OCI-LY7 (cell line): Measurements from ENCODE around the gene LHX3. TPM values are rescaled to one million over a fixed set of nuclear protein-coding genes. Genes with fewer than 3 reads are reported as not detected.

Experiments used
- BruUV-seq: library from RNA; stranded (reverse); fragments of 400-500 nt; replicated peaks from 2 replicates; lab custom pipeline; 2021; lab: Mats Ljungman, UMichigan
- CTCF ChIA-PET: fragments of 300-600 bp; sonication (Branson Sonifier 250); formaldehyde crosslinking; loops from one replicate; lab custom pipeline; 2022; ENCODE audit warnings: antibody characterized with exemption; ENCODE audit not compliant: unreplicated experiment; lab: Charles Lee
- POLR2A ChIA-PET: fragments of 300-600 bp; sonication (Branson Sonifier 250); formaldehyde crosslinking; loops from one replicate; lab custom pipeline; 2022; ENCODE audit warnings: antibody characterized with exemption; lab: Charles Lee
- DNase-seq: peaks from one replicate; pipeline ENCODE4 v3.0.0-alpha.2; 2015; ENCODE audit warnings: low spot score
- H2AFZ ChIP-seq: fragments of 200-600 bp; sonication (generic), shearing (Covaris generic); 2 replicates; pipeline ENCODE4 v1.6.1; 2014; ENCODE audit warnings: mild to moderate bottlenecking, antibody characterized with exemption, low read length, moderate library complexity
- H3K27ac ChIP-seq: fragments of 200-600 bp; sonication (generic); 2 replicates; pipeline ENCODE4 v1.5.1; 2014; ENCODE audit warnings: mixed run types, low read depth, mild to moderate bottlenecking, moderate library complexity, low read length, inconsistent platforms; ENCODE audit not compliant: poor library complexity, severe bottlenecking
- H3K36me3 ChIP-seq: fragments of 200-600 bp; sonication (generic); 2 replicates; pipeline ENCODE4 v1.6.1; 2014; ENCODE audit warnings: mild to moderate bottlenecking, antibody characterized with exemption, low read length, moderate library complexity, mixed read lengths; ENCODE audit not compliant: insufficient read depth
- H3K4me1 ChIP-seq: fragments of 200-600 bp; sonication (generic); 2 replicates; pipeline ENCODE4 v1.5.1; 2014; ENCODE audit warnings: mild to moderate bottlenecking, low read length; ENCODE audit not compliant: insufficient read depth, poor library complexity, severe bottlenecking
- H3K4me2 ChIP-seq: fragments of 200-600 bp; sonication (generic); 2 replicates; pipeline ENCODE4 v1.6.1; 2014; ENCODE audit warnings: mild to moderate bottlenecking, low read length
- H3K4me3 ChIP-seq: fragments of 200-600 bp; sonication (generic); 2 replicates; pipeline ENCODE4 v1.5.1; 2014; ENCODE audit warnings: mild to moderate bottlenecking, low read depth, low read length; ENCODE audit not compliant: poor library complexity, severe bottlenecking
- H3K79me2 ChIP-seq: fragments of 200-600 bp; sonication (generic); 2 replicates; pipeline ENCODE4 v1.6.1; 2016; ENCODE audit warnings: low read depth, mild to moderate bottlenecking, low read length, moderate library complexity, mixed read lengths; ENCODE audit not compliant: insufficient read depth
- H3K9me2 ChIP-seq: fragments of 200-600 bp; sonication (generic); 2 replicates; pipeline ENCODE4 v1.6.1; 2016; ENCODE audit warnings: mild to moderate bottlenecking, low read length, mixed read lengths; ENCODE audit not compliant: insufficient read depth
- H3K9me3 ChIP-seq: fragments of 200-600 bp; sonication (generic); 2 replicates; pipeline ENCODE4 v1.6.1; 2014; ENCODE audit warnings: mild to moderate bottlenecking, mixed run types, low read length, mixed read lengths
- H4K20me1 ChIP-seq: fragments of 200-600 bp; sonication (generic); 2 replicates; pipeline ENCODE4 v1.6.1; 2014; ENCODE audit warnings: mild to moderate bottlenecking, antibody characterized with exemption, low read length, moderate library complexity, mixed read lengths; ENCODE audit not compliant: insufficient read depth
- CTCF ChIP-seq: fragments of 200-600 bp; sonication (generic); conservative IDR thresholded peaks from 2 replicates; pipeline ENCODE4 v1.5.1; 2014; ENCODE audit warnings: mild to moderate bottlenecking, antibody characterized with exemption, low read length, moderate library complexity, mixed read lengths
- EZH2phosphoT487 ChIP-seq: fragments of 200-600 bp; sonication (generic); IDR thresholded peaks from 2 replicates; pipeline ENCODE4 v1.6.1; 2018; ENCODE audit warnings: low read depth, borderline replicate concordance, mild to moderate bottlenecking, mixed run types, antibody characterized with exemption, low read length, moderate library complexity, mixed read lengths
- intact Hi-C: fragments of 100-400 bp; cut with micrococcal nuclease; formaldehyde crosslinking; loops from one replicate; pipeline ENCODE4 v1.10.0; 2022; ENCODE audit not compliant: unreplicated experiment
- total RNA-seq, 2 experiments: library from RNA; depleted of rRNA in 1 of 2; stranded (reverse); fragments of >200 nt in 1 of 2; shearing (Covaris generic) in 1 of 2; gene quantifications; 2 replicates each; pipeline ENCODE4 v1.2.3, GENCODE V29; 2014 to 2022

Gene LHX3
- total RNA-seq, 2 experiments from 2014 or later = 0.15 TPM; not detected in 1

GRCh38 chr9:136153381-136154065 is 51.4 kb downstream of the LHX3 start:
- intact Hi-C loops = no loop called here
- Histone ChIP-seq H2AFZ (no peak overlapping the region), H3K36me3 (no peaks in the 10 kb centered on the region), H3K4me2 (no peak overlapping the region), H3K4me3 (no peak overlapping the region), H3K79me2 (no peaks in the 10 kb centered on the region), H4K20me1 (no peaks in the 10 kb centered on the region), H3K9me3 (no peaks in the 10 kb centered on the region), H3K27ac (no peak overlapping the region), H3K9me2 (no peaks in the 10 kb centered on the region), H3K4me1 (no peaks in the 10 kb centered on the region)
- ChIA-PET POLR2A (no interaction called here), CTCF (no interaction called here)
- TF ChIP-seq EZH2phosphoT487 = no peak
- no peak for TF ChIP-seq CTCF
- BruUV-seq = no TSS peak
- no peak for DNase-seq

GRCh38 chr9:136152931-136153330 is 52.0 kb downstream of the LHX3 start:
- no peaks in the 10 kb centered on the region for H3K36me3 ChIP-seq
- TF ChIP-seq CTCF = no peak
- no peak for TF ChIP-seq EZH2phosphoT487
- no peak overlapping the region for H2AFZ ChIP-seq
- no TSS peak for BruUV-seq
- no peak for DNase-seq
- H3K4me1 ChIP-seq = no peaks in the 10 kb centered on the region
- H3K9me2 ChIP-seq = no peaks in the 10 kb centered on the region
- no peak overlapping the region for H3K4me2 ChIP-seq
- no peak overlapping the region for H3K4me3 ChIP-seq
- ChIA-PET CTCF (interaction anchor here (0.5 to 0.6 kb wide), 3 partner anchors 13 to 605 kb away, joined by 3 read pairs; partner anchors contain the start of gene LCN8), POLR2A (no interaction called here)
- no peaks in the 10 kb centered on the region for H4K20me1 ChIP-seq
- H3K79me2 ChIP-seq = no peaks in the 10 kb centered on the region
- no peak overlapping the region for H3K27ac ChIP-seq
- intact Hi-C loops = no loop called here
- H3K9me3 ChIP-seq = no peaks in the 10 kb centered on the region

- H3K27ac ChIP-seq = no peak overlapping the region
- TF ChIP-seq EZH2phosphoT487 = no peak
- TF ChIP-seq CTCF = no peak
- no TSS peak for BruUV-seq
- CTCF ChIA-PET = interaction anchor here (0.5 to 0.6 kb wide), 3 partner anchors 12 to 605 kb away, joined by 3 read pairs; partner anchors contain the start of gene LCN8
- no peaks in the 10 kb centered on the region for H3K79me2 ChIP-seq
- no peaks in the 10 kb centered on the region for H3K36me3 ChIP-seq
- no peak overlapping the region for H2AFZ ChIP-seq
- intact Hi-C loops = no loop called here
- H4K20me1 ChIP-seq = no peaks in the 10 kb centered on the region
- no peak for DNase-seq
- POLR2A ChIA-PET = no interaction called here
- no peaks in the 10 kb centered on the region for H3K4me1 ChIP-seq
- no peaks in the 10 kb centered on the region for H3K9me2 ChIP-seq
- H3K9me3 ChIP-seq = no peaks in the 10 kb centered on the region
- H3K4me3 ChIP-seq = no peak overlapping the region
- H3K4me2 ChIP-seq = no peak overlapping the region
Observed at GRCh38 chr9:136152543-136152866, 52.4 kb downstream of the LHX3 start.
